ENCODE results near the gene RGS2.

DNA sequence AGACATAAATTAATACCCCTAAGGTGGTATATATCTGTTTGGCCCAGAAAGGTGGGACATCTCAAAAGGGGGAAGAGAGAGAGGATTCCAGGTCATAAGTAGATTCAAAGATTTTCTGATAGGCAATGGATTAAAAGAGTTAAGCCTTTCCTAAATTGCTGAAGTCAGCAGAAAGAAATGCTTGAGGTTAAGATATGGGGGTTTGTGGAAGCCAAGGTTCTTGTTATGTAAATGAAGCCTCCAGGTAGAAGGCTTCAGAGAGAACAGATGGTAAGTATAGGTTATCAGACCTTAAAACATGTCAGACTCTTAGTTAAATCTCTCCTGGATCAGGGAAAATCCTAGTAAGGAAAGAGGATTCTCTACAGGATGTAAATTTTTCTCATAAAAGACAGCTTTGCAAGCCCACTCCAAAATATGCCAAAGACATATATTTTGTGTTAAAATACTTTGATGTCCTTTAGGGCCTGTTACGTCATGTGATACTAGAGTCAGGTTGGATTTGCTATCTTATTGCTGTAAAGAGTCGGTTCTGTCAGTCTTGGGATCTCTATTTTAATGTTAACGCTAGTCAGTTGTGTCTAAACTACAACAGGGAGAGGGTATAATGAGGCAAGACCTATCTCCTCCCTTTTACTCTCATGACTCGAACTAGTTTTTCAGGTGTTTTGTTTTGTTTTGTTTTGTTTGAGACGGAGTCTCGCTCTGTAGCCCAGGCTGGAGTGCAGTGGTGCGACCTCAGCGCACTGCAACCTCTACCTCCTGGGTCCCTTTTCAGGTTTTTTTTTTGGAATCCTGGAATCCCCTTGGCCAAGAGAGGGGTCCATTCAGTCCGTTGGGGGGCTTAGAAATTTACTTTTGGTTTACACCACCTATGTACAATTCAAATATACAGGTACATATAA is 30.6 kb downstream of the RGS2 start:
- TF ChIP-seq, protein P1, sequence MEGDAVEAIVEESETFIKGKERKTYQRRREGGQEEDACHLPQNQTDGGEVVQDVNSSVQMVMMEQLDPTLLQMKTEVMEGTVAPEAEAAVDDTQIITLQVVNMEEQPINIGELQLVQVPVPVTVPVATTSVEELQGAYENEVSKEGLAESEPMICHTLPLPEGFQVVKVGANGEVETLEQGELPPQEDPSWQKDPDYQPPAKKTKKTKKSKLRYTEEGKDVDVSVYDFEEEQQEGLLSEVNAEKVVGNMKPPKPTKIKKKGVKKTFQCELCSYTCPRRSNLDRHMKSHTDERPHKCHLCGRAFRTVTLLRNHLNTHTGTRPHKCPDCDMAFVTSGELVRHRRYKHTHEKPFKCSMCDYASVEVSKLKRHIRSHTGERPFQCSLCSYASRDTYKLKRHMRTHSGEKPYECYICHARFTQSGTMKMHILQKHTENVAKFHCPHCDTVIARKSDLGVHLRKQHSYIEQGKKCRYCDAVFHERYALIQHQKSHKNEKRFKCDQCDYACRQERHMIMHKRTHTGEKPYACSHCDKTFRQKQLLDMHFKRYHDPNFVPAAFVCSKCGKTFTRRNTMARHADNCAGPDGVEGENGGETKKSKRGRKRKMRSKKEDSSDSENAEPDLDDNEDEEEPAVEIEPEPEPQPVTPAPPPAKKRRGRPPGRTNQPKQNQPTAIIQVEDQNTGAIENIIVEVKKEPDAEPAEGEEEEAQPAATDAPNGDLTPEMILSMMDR (IDR thresholded peaks at IDR 0.05; ENCODE audit: low read depth, low read length) = no peak
- TF ChIP-seq EZH2phosphoT487 (IDR thresholded peaks at IDR 0.05; ENCODE audit: low read depth) = no peak

All from OCI-LY3 (cell line).